GM12865 (cell line): ENCODE data around the gene OCIAD2.
A peak's percentile ranks its signal among the peaks of the same experiment; 100 is the strongest.

Experiments
- DNase-seq: peaks from one replicate; pipeline ENCODE4 v3.0.0; 2010; ENCODE audit warnings: low read depth
- H3K4me3 ChIP-seq: 2 replicates; pipeline ENCODE4 v1.5.1; 2011; ENCODE audit warnings: mild to moderate bottlenecking, low read depth, low read length, control low read depth
- CTCF ChIP-seq: IDR thresholded peaks from 2 replicates; pipeline ENCODE4 v1.5.1; 2011; ENCODE audit warnings: low read length, control low read depth, low read depth, inconsistent platforms; ENCODE audit not compliant: insufficient read depth; ENCODE audit errors: missing control alignments

The OCIAD2 gene

DNA sequence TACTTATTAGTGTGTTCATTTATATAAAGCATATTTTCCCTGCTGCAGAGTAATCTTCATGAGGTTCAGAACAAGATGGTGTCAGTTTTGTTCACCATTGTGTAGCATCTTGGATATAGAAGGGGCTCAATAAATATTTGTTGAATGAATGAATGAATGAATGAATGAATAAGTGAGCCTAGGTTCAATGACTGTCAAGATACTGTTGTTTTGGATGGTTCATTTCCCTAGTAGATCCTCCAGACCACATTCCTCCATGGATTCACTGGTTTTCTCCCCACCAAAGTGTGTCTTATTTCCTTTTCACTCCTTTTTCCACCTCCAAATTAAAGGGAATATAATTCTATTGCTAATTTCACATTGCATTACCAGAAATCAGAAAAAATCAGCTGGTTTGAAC lies 2.1 kb upstream of the OCIAD2 start:
- no peak for DNase-seq
- no peak for TF ChIP-seq CTCF
- H3K4me3 ChIP-seq, result no peak overlapping the region

- TF ChIP-seq CTCF, result no peak
- H3K4me3 ChIP-seq, result no peak overlapping the region
- DNase-seq, result no peak
Observed at GRCh38 chr4:48907706-48908477, 1.3 kb upstream of the OCIAD2 start.

- no peak for DNase-seq
- H3K4me3 ChIP-seq, result peak overlapping the region; percentile 96
- peak; percentile 6 for TF ChIP-seq CTCF
Observed at GRCh38 chr4:48905363-48906015, 1.1 kb downstream of the OCIAD2 start.

- TF ChIP-seq CTCF, result no peak
- no peak for DNase-seq
- no peak overlapping the region for H3K4me3 ChIP-seq
Observed at GRCh38 chr4:48904541-48905142, 1.9 kb downstream of the OCIAD2 start.

GRCh38 chr4:48904101-48904500 lies 2.5 kb downstream of the OCIAD2 start:
- no peak for TF ChIP-seq CTCF
- no peak overlapping the region for H3K4me3 ChIP-seq
- no peak for DNase-seq

DNA sequence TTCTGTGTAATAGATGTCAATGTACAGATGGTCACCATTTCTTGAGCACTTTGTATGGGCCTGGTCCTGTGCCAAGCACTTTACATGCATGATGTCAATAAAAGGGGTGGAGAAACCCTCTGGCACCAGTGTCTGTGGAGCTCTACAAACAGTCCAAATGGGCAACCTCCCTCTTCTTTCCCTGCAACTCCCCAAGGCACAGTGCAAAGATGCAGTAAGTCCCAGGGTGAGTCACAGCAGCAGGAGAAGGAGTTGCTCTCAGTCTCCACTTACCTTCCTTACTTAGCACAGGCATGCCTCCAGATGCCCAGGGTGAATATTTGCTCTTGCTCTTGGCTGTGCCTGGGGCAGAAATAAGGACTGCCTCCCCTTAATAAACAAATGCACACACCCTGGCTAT lies 4.3 kb downstream of the OCIAD2 start:
- no peak overlapping the region for H3K4me3 ChIP-seq
- no peak for DNase-seq
- no peak for TF ChIP-seq CTCF
